ENCODE results near the gene BCCIP. TPM values are rescaled to one million over a fixed set of nuclear protein-coding genes. Genes with fewer than 3 reads are reported as not detected.

The BCCIP gene
- total RNA-seq, 1 donor from 2014 or later, result 39.8 TPM

GRCh38 chr10:125792342-125793300, 30.7 kb upstream of the BCCIP start:
- ATAC-seq, result no peak
- TF ChIP-seq, protein P1, sequence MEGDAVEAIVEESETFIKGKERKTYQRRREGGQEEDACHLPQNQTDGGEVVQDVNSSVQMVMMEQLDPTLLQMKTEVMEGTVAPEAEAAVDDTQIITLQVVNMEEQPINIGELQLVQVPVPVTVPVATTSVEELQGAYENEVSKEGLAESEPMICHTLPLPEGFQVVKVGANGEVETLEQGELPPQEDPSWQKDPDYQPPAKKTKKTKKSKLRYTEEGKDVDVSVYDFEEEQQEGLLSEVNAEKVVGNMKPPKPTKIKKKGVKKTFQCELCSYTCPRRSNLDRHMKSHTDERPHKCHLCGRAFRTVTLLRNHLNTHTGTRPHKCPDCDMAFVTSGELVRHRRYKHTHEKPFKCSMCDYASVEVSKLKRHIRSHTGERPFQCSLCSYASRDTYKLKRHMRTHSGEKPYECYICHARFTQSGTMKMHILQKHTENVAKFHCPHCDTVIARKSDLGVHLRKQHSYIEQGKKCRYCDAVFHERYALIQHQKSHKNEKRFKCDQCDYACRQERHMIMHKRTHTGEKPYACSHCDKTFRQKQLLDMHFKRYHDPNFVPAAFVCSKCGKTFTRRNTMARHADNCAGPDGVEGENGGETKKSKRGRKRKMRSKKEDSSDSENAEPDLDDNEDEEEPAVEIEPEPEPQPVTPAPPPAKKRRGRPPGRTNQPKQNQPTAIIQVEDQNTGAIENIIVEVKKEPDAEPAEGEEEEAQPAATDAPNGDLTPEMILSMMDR (IDR thresholded peaks at IDR 0.05), result no peak
- H3K4me1 ChIP-seq, result no peaks in the 10 kb centered on the region
- peaks cover 85% of the 10 kb centered on the region for H3K36me3 ChIP-seq
- H3K4me3 ChIP-seq, result no peak overlapping the region
- no peaks in the 10 kb centered on the region for H3K27me3 ChIP-seq (ENCODE audit: low read depth)
- no peak for DNase-seq
- intact Hi-C loops (cut with DNase I), result no loop called here
- no peak overlapping the region for H3K27ac ChIP-seq
- no peaks in the 10 kb centered on the region for H3K9me3 ChIP-seq

GRCh38 chr10:125795128-125795527, 28.2 kb upstream of the BCCIP start:
- no peak overlapping the region for H3K27ac ChIP-seq
- H3K4me1 ChIP-seq, result no peaks in the 10 kb centered on the region
- no peaks in the 10 kb centered on the region for H3K9me3 ChIP-seq
- no peak for ATAC-seq
- intact Hi-C loops (cut with DNase I), result no loop called here
- DNase-seq, result no peak
- H3K27me3 ChIP-seq (ENCODE audit: low read depth), result no peaks in the 10 kb centered on the region
- no peak overlapping the region for H3K4me3 ChIP-seq
- TF ChIP-seq, protein P1 (IDR thresholded peaks at IDR 0.05), result no peak
- H3K36me3 ChIP-seq, result peaks cover 76% of the 10 kb centered on the region

GRCh38 chr10:125795637-125796190, 27.6 kb upstream of the BCCIP start:
- Histone ChIP-seq H3K36me3 (peaks cover 79% of the 10 kb centered on the region), H3K9me3 (no peaks in the 10 kb centered on the region), H3K4me3 (no peak overlapping the region), H3K27ac (no peak overlapping the region), H3K27me3 (ENCODE audit: low read depth) (no peaks in the 10 kb centered on the region), H3K4me1 (no peaks in the 10 kb centered on the region)
- TF ChIP-seq, protein P1 (IDR thresholded peaks at IDR 0.05), result no peak
- no peak for ATAC-seq
- no peak for DNase-seq
- intact Hi-C loops (cut with DNase I), result no loop called here

- Histone ChIP-seq H3K27ac (no peak overlapping the region), H3K9me3 (no peaks in the 10 kb centered on the region), H3K36me3 (peaks cover 79% of the 10 kb centered on the region), H3K27me3 (ENCODE audit: low read depth) (no peaks in the 10 kb centered on the region), H3K4me1 (no peaks in the 10 kb centered on the region), H3K4me3 (no peak overlapping the region)
- intact Hi-C loops (cut with DNase I), result no loop called here
- TF ChIP-seq, protein P1 (IDR thresholded peaks at IDR 0.05), result no peak
- ATAC-seq (no peak), DNase-seq (no peak)
Measured at GRCh38 chr10:125797424-125797823, 25.9 kb upstream of the BCCIP start.

DNA sequence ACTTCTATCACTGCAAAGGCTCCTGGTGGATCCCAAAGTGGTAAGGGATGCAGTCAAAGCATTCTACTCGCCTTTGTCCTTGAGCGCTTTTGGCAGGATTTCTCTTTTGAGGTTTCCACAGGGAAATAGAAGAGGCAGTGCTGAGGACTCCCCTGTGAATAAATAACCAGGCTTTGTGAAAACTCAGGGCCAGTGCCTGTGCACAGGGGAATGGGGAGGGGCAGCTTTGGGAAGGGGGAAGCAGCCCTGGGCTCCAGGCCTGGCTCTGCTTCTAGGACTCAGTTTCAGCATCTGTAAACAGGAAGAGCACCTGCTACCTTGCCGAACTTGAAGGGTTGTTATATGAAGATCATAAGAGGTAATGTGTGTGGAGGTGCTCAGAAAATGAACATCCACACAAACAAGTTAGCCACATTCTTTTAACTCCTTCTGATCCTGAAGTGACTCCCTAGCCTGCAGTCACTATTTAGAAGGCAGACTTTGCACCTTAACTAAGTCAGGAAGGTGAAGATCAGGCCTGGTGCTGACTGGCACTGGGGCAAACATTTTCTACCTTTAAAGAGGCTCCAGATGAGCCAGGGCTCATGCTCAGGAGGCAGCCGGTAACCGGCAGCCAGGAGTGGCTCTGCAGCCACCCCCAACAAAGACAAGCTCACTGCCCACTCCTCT, 25.2 kb upstream of the BCCIP start:
- intact Hi-C loops (cut with DNase I), result no loop called here
- no peaks in the 10 kb centered on the region for H3K27me3 ChIP-seq (ENCODE audit: low read depth)
- ATAC-seq (peak in 1 of 2 donors; percentile 28), DNase-seq (no peak)
- no peaks in the 10 kb centered on the region for H3K9me3 ChIP-seq
- no peak overlapping the region for H3K4me3 ChIP-seq
- TF ChIP-seq, protein P1 (IDR thresholded peaks at IDR 0.05), result no peak
- H3K4me1 ChIP-seq, result no peaks in the 10 kb centered on the region
- peaks cover 78% of the 10 kb centered on the region for H3K36me3 ChIP-seq
- no peak overlapping the region for H3K27ac ChIP-seq
